C4-2B (cell line): ENCODE data around the gene WDR6.

Experiments used
- CTCF ChIP-seq: fragments of 450-650 bp; conservative IDR thresholded peaks from 2 replicates; pipeline ENCODE4 v1.5.1; 2017; ENCODE audit warnings: mild to moderate bottlenecking
- ZFX ChIP-seq: fragments of 450-650 bp; IDR thresholded peaks from 2 replicates; pipeline ENCODE4 v1.6.1; 2017

- TF ChIP-seq CTCF (no peak), ZFX (no peak)
Measured at GRCh38 chr3:48982686-48983085, 24.5 kb upstream of the WDR6 start.
